Breast epithelium (tissue), 4 donors: Measurements from ENCODE around the gene APCDD1. TPM values are rescaled to one million over a fixed set of nuclear protein-coding genes. Genes with fewer than 3 reads are reported as not detected.

ENCODE experiments used
- DNase-seq, 2 donors: peaks; one replicate each; pipeline ENCODE4 v3.0.0-alpha.2; 2019; ENCODE audit warnings: low spot score in 2 of 2
- H3K27ac ChIP-seq, 2 donors: fragments of 200-600 bp; sonication (generic) in 1 of 2; one replicate each; pipeline ENCODE4 v1.5.1; 2016 to 2019; ENCODE audit warnings: mild to moderate bottlenecking in 1 of 2
- H3K27me3 ChIP-seq, 2 donors: fragments of 200-600 bp; sonication (generic) in 1 of 2; one replicate each; pipeline versions ENCODE4 v1.5.1 to v1.6.0; 2017 to 2019; ENCODE audit warnings: control low read depth in 1 of 2, mild to moderate bottlenecking in 1 of 2
- H3K36me3 ChIP-seq: fragments of 200-600 bp; one replicate; pipeline ENCODE4 v1.5.1; 2019
- H3K4me1 ChIP-seq, 2 donors: fragments of 200-600 bp; sonication (generic); one replicate each; pipeline ENCODE4 v1.5.1; 2016 to 2019; ENCODE audit warnings: control low read depth in 1 of 2
- H3K4me3 ChIP-seq, 3 donors: fragments of 200-600 bp; sonication (generic); 1 replicate in 2 of 3; 2 replicates in 1 of 3; pipeline ENCODE4 v1.5.1; 2016 to 2019; ENCODE audit warnings: mild to moderate bottlenecking in 3 of 3, moderate library complexity in 2 of 3
- H3K9me3 ChIP-seq, 2 donors: fragments of 200-600 bp; sonication (generic) in 1 of 2; one replicate each; pipeline ENCODE4 v1.5.1; 2016 to 2019; ENCODE audit warnings: control low read depth in 1 of 2
- POLR2A ChIP-seq: fragments of 450-650 bp; IDR thresholded peaks from one replicate; pipeline ENCODE4 v1.6.1; 2016; ENCODE audit warnings: antibody characterized with exemption, mild to moderate bottlenecking, moderate library complexity
- POLR2AphosphoS5 ChIP-seq, 3 donors: sonication (generic); formaldehyde crosslinking; IDR thresholded peaks; one replicate each; pipeline ENCODE4 v1.6.1; 2017; ENCODE audit warnings: antibody characterized with exemption in 3 of 3
- intact Hi-C: fragments of 100-400 bp; cut with DNase I; formaldehyde crosslinking; loops from one replicate; pipeline ENCODE4 v1.15.1; 2023; ENCODE audit warnings: low total_unique reads
- total RNA-seq, 3 donors: library from RNA; depleted of rRNA; stranded (reverse); fragments of >200 nt; gene quantifications; one replicate each; pipeline ENCODE4 v1.1.0, GENCODE V29; 2016
- TF ChIP-seq, protein P1 (sequence below), 3 donors: fragments of 450-650 bp; IDR thresholded peaks; one replicate each; pipeline ENCODE4 v1.5.1; 2016 to 2017; ENCODE audit warnings: antibody characterized with exemption in 3 of 3, mild to moderate bottlenecking in 3 of 3, moderate library complexity in 3 of 3

APCDD1 gene
- total RNA-seq, 3 donors from 2014 or later, result 34.1 to 275 (median 38.8) TPM

DNA sequence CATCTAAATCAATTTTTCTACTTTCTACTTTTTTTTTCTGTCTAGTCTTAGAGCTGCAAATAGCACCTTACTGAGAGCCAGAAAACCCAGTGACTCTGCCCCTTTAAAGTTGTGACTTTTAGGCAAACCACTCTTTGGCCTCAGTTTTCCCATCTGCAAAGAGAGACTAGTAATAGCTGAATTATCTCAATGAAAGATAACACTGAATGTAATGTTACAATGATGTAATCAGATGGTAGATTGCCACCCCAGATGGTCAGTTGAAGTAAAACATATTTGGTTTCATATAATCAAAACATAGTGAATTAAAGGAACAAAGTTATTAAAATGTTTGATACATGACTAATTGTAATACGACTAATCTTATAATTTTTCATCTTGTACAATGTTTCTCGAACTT is 5.0 kb upstream of the APCDD1 start:
- Histone ChIP-seq H3K4me3 (no peak overlapping the region), H3K27ac (no peak overlapping the region), H3K36me3 (no peaks in the 10 kb centered on the region), H3K4me1 (no peaks in the 10 kb centered on the region), H3K9me3 (no peaks in the 10 kb centered on the region), H3K27me3 (no peaks in the 10 kb centered on the region)
- TF ChIP-seq POLR2A, result no peak
- no peak for TF ChIP-seq POLR2AphosphoS5 (IDR thresholded peaks at IDR 0.05)
- TF ChIP-seq, protein P1, sequence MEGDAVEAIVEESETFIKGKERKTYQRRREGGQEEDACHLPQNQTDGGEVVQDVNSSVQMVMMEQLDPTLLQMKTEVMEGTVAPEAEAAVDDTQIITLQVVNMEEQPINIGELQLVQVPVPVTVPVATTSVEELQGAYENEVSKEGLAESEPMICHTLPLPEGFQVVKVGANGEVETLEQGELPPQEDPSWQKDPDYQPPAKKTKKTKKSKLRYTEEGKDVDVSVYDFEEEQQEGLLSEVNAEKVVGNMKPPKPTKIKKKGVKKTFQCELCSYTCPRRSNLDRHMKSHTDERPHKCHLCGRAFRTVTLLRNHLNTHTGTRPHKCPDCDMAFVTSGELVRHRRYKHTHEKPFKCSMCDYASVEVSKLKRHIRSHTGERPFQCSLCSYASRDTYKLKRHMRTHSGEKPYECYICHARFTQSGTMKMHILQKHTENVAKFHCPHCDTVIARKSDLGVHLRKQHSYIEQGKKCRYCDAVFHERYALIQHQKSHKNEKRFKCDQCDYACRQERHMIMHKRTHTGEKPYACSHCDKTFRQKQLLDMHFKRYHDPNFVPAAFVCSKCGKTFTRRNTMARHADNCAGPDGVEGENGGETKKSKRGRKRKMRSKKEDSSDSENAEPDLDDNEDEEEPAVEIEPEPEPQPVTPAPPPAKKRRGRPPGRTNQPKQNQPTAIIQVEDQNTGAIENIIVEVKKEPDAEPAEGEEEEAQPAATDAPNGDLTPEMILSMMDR (IDR thresholded peaks at IDR 0.05), result no peak
- no peak for DNase-seq
- intact Hi-C loops, result no loop called here

DNA sequence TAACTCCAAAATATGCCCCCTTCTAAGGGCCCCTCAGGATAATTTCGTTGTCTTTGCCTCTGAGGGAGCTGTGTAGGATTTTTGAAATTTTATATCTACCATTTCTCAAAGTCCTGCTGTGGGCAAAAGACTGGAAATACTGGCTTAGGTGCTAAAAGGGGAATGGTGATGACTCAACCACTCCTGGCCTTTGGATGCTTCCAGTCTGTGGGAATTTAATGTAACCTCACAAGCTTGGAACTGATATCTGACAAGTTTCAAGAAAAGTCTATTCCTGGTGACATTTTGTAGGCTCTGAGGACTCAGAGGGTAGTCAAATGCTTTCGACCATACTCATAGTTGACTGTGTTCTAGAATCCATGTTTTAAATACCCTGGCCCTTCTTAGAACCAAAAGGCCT is 3.4 kb upstream of the APCDD1 start:
- Histone ChIP-seq H3K4me3 (no peak overlapping the region), H3K27ac (no peak overlapping the region), H3K9me3 (no peaks in the 10 kb centered on the region), H3K4me1 (no peaks in the 10 kb centered on the region), H3K36me3 (no peaks in the 10 kb centered on the region), H3K27me3 (no peaks in the 10 kb centered on the region)
- DNase-seq, result no peak
- TF ChIP-seq POLR2AphosphoS5 (IDR thresholded peaks at IDR 0.05), result no peak
- TF ChIP-seq, protein P1 (IDR thresholded peaks at IDR 0.05), result no peak
- TF ChIP-seq POLR2A, result no peak
- intact Hi-C loops, result loop anchor here (5.0 kb wide), 1 partner anchor 356 kb away; no protein-coding TSS in a partner anchor

DNA sequence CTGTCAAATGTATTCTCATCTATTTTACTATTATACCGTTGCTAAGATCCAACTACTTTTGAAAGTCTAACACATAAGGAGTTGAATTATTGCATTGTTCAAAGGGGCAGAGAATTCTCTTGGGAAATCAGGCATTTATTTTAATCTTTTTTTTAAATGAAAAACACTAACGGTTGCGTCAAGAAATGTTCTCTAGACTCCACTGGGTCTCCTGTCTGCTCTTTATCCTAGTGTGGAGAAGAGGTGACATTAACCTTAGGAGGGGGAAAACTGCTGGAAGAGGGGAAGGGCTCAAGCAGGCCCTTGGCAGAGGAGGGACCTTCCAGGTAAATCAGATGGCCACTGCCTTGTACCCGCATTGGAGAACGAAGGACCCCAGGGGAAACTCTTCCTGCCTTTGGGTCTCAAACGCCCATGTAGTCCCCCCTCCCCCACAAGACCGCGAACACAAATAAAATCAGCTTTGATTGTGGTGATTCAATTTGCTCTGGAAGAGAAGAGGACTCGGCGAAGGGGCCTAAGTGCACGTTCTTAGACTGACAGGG is 1.1 kb upstream of the APCDD1 start:
- intact Hi-C loops, result loop anchor here (5.0 kb wide), 1 partner anchor 354 kb away; no protein-coding TSS in a partner anchor
- Histone ChIP-seq H3K36me3 (no peaks in the 10 kb centered on the region), H3K27me3 (no peaks in the 10 kb centered on the region), H3K4me3 (peak overlapping the region; percentile 62 to 91 (median 77)), H3K4me1 (no peaks in the 10 kb centered on the region), H3K9me3 (no peaks in the 10 kb centered on the region), H3K27ac (peak overlapping the region; percentile 88 to 94)
- TF ChIP-seq POLR2A (no peak), POLR2AphosphoS5 (IDR thresholded peaks at IDR 0.05) (no peak)
- TF ChIP-seq, protein P1 (IDR thresholded peaks at IDR 0.05), result no peak
- DNase-seq, result no peak

GRCh38 chr18:10454681-10455557 is 484 bp downstream of the APCDD1 start:
- Histone ChIP-seq H3K27ac (peak overlapping the region; percentile 88 to 94), H3K4me3 (peak overlapping the region; percentile 62 to 91 (median 77)), H3K9me3 (no peaks in the 10 kb centered on the region), H3K27me3 (no peaks in the 10 kb centered on the region), H3K36me3 (no peaks in the 10 kb centered on the region), H3K4me1 (no peaks in the 10 kb centered on the region)
- intact Hi-C loops, result loop anchor here (5.0 kb wide), 1 partner anchor 352 kb away; no protein-coding TSS in a partner anchor
- DNase-seq, result peak in 1 of 2 donors; percentile 40
- TF ChIP-seq POLR2A (no peak), POLR2AphosphoS5 (IDR thresholded peaks at IDR 0.05) (no peak)
- TF ChIP-seq, protein P1 (IDR thresholded peaks at IDR 0.05), result no peak
